SW 1271 (cell line): ENCODE data around the gene BAHCC1.
"Not testable (repeated sequence)": the region's sequence is repeated elsewhere in the genome, so short reads cannot be mapped to it uniquely, and the experiment has no call there.

Experiments
- DNase-seq, 2 experiments: peaks; one replicate each; lab custom pipeline; 2025; lab: John Stamatoyannopoulos, UW

Gene BAHCC1

GRCh38 chr17:81394921-81395599, at the start of gene BAHCC1:
Gene BAHCC1 (plus strand): TSS chr17:81395457. CDS start chr17:81399740, 4,283 bp downstream.
- peak; percentile 59 to 81 for DNase-seq

GRCh38 chr17:81346090-81346907, 49.0 kb upstream of the BAHCC1 start:
- DNase-seq: peak; percentile 83 to 91

- DNase-seq: no peak
Measured at GRCh38 chr17:81346908-81347349, 48.3 kb upstream of the BAHCC1 start.

GRCh38 chr17:81347437-81347836, 47.8 kb upstream of the BAHCC1 start:
- no peak for DNase-seq

DNA sequence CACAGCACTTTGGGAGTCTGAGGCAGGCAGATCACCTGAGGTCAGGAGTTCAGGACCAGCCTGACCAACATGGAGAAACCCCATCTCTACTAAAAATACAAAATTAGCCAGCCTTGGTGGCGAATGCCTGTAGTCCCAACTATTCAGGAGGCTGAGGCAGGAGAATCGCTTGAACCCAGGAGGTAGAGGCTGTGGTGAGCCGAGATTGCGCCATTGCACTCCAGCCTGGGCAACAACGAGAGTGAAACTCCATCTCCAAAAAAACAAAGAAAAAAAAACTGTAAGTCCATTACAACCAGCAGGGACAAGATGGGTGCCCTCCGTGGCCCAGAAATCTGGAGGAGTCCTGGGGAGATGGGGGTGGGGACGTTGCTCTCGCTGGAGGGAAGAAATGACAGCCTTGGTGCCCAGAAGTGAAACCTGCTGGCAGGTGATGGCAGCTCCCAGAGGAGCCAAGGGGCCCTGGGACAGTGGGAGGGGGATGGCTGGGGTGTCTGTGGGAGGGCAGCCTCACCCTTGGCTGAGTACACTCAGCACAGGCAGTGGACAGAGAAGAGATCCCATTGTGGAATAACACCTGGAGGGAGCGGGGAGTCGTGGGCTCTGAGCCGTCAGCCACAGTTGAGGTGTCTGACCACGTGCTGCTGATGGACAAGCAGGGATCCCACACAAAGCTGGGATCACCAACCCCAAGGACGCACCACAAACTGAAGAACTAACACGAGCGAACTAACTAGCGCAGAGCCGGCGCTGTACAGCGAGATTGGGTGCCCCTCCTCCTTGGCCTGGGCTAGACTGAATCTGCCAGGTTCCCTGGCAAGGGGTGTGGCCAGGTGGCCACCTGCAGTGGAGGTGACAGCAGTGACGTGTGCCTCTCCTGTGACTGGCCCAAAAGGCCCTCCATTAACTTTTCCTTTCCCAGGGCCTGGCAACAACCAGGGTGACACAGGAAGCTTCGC, 46.9 kb upstream of the BAHCC1 start:
- no peak for DNase-seq

- DNase-seq: no peak
Measured at GRCh38 chr17:81349397-81350319, 45.6 kb upstream of the BAHCC1 start.

GRCh38 chr17:81350320-81350890, 44.9 kb upstream of the BAHCC1 start:
- DNase-seq: no peak

DNA sequence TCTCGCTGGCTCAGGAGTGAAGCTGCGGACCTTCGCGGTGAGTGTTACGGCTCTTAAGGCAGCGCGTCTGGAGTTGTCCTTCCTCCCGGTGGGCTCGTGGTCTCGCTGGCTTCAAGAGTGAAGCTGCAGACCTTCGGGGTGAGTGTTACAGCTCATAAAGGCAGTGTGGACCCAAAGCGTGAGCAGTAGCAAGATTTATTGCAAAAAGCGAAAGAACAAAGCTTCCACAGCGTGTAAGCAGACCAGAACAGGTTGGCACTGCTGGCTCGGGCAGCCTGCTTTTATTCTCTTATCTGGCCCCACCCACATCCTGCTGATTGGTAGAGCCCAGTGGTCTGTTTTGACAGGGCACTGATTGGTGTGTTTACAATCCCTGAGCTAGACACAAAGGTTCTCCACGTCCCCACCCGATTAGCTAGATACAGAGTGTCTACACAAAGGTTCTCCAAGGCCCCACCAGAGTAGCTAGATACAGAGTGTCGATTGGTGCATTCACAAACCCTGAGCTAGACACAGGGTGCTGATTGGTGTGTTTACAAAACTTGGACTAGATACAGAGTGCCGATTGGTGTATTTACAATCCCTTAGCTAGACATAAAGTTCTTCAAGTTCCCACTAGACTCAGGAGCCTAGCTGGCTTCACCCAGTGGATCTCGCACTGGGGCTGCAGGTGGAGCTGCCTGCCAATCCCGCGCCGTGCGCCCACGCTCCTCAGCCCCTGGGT, 43.8 kb upstream of the BAHCC1 start:
- DNase-seq: not testable (repeated sequence)

- not testable (repeated sequence) for DNase-seq
Measured at GRCh38 chr17:81352056-81352455, 43.2 kb upstream of the BAHCC1 start.

DNA sequence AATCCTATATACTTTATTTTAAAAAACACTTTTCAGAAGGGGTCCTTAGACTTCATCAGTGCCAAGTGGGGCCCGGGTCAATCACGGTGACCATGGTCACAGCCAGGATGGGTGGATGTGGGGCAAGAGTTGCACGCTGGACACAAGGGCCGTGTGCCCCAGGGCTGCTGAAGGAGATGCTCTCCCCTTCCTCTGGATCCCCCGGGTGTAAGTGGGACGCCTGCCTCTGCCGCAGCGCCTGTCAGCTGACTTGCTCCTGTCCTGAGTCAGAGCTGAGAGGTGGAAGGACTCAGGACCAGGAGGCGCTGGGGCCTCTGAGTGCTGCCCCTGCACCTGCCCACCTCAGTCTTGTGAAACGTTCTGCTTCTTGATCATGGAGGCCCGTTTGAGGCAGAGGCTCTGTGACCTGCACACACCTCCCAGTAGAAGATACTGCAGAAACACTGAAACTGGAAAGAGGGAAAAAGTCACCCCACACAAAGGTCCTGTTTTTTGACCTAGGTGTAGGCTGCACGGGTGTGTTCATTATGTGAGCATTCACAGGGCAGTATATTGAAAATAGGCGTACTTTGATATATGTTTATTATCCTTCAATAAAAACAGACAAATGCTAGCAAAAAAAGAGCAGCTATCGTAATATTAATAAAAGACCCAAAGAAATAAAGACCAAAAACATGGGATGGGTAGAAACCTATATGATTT, 40.9 kb upstream of the BAHCC1 start:
- no peak for DNase-seq

GRCh38 chr17:81354954-81355347, 40.3 kb upstream of the BAHCC1 start:
- no peak for DNase-seq

GRCh38 chr17:81359218-81359617, 36.0 kb upstream of the BAHCC1 start:
- no peak for DNase-seq

DNA sequence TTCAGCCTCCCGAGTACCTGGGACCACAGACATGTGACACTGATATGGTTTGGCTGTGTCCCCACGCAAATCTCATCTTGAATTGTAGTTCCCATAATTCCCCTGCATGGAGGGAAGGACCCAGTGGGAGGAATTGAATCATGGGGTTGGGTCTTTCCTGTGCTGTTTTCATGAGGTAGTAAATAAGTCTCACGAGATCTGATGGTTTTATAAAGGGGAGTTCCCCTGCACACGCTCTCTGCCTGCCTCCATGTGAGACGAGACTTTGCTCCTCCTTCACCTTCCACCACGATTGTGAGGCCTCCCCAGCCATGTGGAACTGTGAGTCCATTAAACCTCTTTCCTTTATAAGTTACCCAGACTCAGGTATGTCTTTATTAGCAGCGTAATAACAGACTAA, 33.3 kb upstream of the BAHCC1 start:
- DNase-seq: not testable (repeated sequence)

DNA sequence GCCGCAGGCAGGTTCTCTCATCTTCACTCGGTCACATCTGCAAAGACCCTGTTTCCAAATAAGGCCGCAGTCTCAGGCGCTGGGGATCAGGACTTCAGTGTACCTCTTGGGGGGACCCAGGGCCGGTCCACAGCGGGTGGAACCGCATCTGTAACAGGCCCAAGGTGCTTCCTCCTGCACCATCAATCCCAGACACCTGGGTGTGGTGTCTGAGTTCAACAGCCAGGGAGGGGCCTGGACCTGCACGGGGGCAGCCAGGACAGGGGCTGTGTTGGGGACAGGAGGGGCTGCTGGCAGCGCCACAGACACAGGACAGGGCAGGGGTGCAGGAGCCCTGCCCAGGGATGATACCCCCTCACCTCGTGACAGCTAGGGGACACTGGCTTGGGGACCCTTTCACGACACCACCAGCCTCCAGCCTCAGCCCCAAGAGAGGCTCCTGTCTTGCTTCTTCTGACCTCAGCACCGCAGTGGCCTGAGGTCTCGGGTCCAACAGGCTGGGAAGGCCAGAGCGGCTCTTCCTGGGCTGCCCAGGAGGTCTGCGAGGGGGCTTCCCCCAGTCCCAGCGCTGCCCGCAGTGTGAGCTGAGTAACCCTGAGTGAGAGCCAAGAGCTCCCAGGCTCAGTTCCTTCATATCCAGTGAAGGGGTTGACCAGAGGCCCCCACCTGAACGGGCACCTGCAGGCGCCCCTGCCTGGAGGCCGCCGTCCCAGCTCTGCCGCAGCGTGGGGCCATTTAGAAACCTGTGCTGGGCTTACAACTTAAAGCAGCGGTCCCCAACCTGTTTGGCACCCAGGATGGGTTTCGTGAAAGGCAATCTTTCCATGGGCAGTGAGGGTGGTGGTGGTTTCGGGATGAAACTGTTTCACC, 30.7 kb upstream of the BAHCC1 start:
- DNase-seq: no peak

DNA sequence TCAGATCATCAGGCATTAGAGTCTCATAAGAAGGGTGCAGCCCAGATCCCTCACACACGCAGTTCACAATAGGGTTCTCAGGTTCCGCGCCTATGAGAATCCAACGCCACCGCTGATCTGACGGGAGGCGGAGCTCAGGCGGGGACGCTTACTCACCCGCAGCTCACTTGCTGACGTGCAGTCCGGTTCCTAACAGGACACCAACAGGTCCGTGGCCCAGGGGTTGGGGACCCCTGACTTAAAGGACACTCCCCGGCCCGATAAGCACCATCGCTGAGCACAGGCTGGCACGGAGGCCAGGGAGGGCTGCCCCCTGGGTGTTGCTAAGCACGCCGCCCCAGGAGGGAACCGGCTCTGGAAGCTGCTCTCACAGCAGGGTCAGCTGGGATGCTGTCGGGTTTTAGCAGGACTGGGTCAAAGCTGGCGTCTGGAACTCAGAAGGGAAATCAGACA, 30.1 kb upstream of the BAHCC1 start:
- DNase-seq: no peak

GRCh38 chr17:81365601-81366585, 29.4 kb upstream of the BAHCC1 start:
- no peak for DNase-seq

GRCh38 chr17:81366648-81367047, 28.6 kb upstream of the BAHCC1 start:
- no peak for DNase-seq
